ENCODE results near the gene DCBLD1. TPM values are rescaled to one million over a fixed set of nuclear protein-coding genes. Genes with fewer than 3 reads are reported as not detected.

Gene DCBLD1
- total RNA-seq, 1 donor from 2014 or later: 0.31 TPM

- no peak for ATAC-seq (ENCODE audit: low read depth)
- DNase-seq: no peak
- intact Hi-C loops (cut with micrococcal nuclease): no loop called here
- H3K36me3 Mint-ChIP-seq (ENCODE audit: low read depth): no peaks in the 10 kb centered on the region
- H3K4me1 Mint-ChIP-seq: peaks cover 17% of the 10 kb centered on the region
- no peaks in the 10 kb centered on the region for H3K9me3 Mint-ChIP-seq
- TF ChIP-seq, protein P1, sequence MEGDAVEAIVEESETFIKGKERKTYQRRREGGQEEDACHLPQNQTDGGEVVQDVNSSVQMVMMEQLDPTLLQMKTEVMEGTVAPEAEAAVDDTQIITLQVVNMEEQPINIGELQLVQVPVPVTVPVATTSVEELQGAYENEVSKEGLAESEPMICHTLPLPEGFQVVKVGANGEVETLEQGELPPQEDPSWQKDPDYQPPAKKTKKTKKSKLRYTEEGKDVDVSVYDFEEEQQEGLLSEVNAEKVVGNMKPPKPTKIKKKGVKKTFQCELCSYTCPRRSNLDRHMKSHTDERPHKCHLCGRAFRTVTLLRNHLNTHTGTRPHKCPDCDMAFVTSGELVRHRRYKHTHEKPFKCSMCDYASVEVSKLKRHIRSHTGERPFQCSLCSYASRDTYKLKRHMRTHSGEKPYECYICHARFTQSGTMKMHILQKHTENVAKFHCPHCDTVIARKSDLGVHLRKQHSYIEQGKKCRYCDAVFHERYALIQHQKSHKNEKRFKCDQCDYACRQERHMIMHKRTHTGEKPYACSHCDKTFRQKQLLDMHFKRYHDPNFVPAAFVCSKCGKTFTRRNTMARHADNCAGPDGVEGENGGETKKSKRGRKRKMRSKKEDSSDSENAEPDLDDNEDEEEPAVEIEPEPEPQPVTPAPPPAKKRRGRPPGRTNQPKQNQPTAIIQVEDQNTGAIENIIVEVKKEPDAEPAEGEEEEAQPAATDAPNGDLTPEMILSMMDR (IDR thresholded peaks at IDR 0.05): no peak
- H3K4me3 Mint-ChIP-seq: no peak overlapping the region
- no peak overlapping the region for H3K27ac Mint-ChIP-seq
- ChIA-PET POLR2A (interaction anchor here (0.7 kb wide), 1 partner anchor 13 kb away, joined by 4 read pairs; no protein-coding TSS in a partner anchor), CTCF (no interaction called here)
- peaks cover 30% of the 10 kb centered on the region for H3K27me3 Mint-ChIP-seq
These were observed 1.8 kb upstream of the DCBLD1 start for GRCh38 chr6:117480651-117481050.

DNA sequence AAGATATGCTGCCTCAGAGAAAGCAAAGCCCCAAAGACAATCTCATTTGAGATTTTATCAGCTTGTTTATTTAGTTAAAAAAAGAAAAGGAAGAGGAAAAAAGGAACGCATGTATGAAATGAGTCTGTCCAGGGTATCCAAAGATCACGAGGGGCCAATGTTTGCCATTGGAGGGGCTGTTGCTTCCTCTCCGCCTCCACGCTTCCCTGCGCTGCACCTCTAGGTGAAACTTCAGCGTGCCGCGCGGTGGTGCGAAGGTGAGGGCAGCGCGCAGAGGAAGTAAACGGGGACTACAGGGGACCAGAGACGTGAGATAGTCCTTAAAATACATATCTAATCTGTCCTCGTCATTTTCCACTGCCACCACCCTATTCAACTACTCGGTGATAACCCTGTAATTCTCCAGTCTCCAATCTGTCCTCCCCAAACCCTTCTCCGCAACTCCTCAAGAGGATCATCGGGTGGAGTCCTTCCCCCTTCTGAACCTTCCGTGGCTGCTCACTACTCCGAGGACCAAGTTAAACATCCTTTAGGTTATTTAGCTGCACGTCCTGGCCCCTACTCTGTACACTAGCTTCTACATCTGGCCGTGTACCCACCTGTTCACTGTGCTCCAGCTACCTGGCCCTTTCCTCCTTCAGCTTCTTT, 1.1 kb upstream of the DCBLD1 start:
- POLR2A ChIA-PET: interaction anchor here (0.7 kb wide), 1 partner anchor 12 kb away, joined by 4 read pairs; no protein-coding TSS in a partner anchor
- DNase-seq (no peak), ATAC-seq (ENCODE audit: low read depth) (no peak)
- CTCF ChIA-PET: no interaction called here
- Mint-ChIP-seq H3K4me1 (peaks cover 17% of the 10 kb centered on the region), H3K27me3 (peaks cover 32% of the 10 kb centered on the region), H3K4me3 (peak overlapping the region; percentile 79), H3K27ac (no peak overlapping the region), H3K36me3 (ENCODE audit: low read depth) (no peaks in the 10 kb centered on the region), H3K9me3 (no peaks in the 10 kb centered on the region)
- TF ChIP-seq, protein P1 (IDR thresholded peaks at IDR 0.05): no peak
- intact Hi-C loops (cut with micrococcal nuclease): no loop called here

- peak overlapping the region; percentile 79 for H3K4me3 Mint-ChIP-seq
- H3K4me1 Mint-ChIP-seq: peaks cover 17% of the 10 kb centered on the region
- H3K36me3 Mint-ChIP-seq (ENCODE audit: low read depth): no peaks in the 10 kb centered on the region
- H3K27ac Mint-ChIP-seq: no peak overlapping the region
- ChIA-PET POLR2A (no interaction called here), CTCF (no interaction called here)
- TF ChIP-seq, protein P1 (IDR thresholded peaks at IDR 0.05): no peak
- ATAC-seq (ENCODE audit: low read depth) (no peak), DNase-seq (no peak)
- H3K9me3 Mint-ChIP-seq: no peaks in the 10 kb centered on the region
- intact Hi-C loops (cut with micrococcal nuclease): loop anchor here (2.0 kb wide), 1 partner anchor 193 kb away; the partner anchor contains the start of gene NUS1
- peaks cover 36% of the 10 kb centered on the region for H3K27me3 Mint-ChIP-seq
These were observed 591 bp upstream of the DCBLD1 start for GRCh38 chr6:117481926-117482239.

DNA sequence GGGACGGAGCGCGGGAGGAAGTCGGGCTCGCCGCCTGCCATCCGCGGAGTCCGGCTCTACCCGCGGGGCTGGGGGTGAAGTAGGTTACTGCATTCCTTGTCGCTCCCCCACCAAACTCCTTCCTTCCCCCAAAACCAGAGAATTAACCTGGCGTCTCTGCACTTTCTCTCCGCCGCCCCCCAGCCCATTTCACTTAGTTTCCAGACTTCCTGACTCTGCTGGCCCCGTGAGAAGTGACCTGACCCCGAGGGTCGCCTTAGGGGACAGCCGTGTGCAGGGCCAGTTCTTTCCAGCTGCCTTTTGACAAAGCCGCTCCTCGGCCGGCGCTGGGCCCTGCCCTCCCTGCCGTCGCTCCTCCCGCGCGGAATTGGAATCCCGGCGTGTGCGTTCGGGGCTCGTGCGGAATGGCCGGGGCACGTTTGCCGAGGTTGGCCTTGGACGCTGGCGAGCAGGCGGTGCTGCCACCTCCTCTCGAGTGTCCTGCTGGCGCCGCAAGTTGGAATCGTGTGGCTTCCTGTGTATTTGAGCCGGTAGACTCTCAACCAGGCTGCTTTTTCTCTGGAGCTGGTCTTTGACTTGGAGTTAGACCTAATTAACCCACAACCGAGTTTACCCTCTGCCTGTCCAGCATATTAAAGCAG, 650 bp downstream of the DCBLD1 start:
- intact Hi-C loops (cut with micrococcal nuclease): loop anchor here (1.0 to 2.0 kb wide), 2 partner anchors 119 to 192 kb away; partner anchors contain the start of genes GOPC and NUS1
- Mint-ChIP-seq H3K9me3 (no peaks in the 10 kb centered on the region), H3K27me3 (peaks cover 44% of the 10 kb centered on the region), H3K36me3 (ENCODE audit: low read depth) (no peaks in the 10 kb centered on the region), H3K4me3 (peak overlapping the region; percentile 76), H3K4me1 (peaks cover 17% of the 10 kb centered on the region), H3K27ac (no peak overlapping the region)
- DNase-seq: peak; percentile 19
- no peak for ATAC-seq (ENCODE audit: low read depth)
- POLR2A ChIA-PET: no interaction called here
- CTCF ChIA-PET: no interaction called here
- TF ChIP-seq, protein P1 (IDR thresholded peaks at IDR 0.05): no peak

DNA sequence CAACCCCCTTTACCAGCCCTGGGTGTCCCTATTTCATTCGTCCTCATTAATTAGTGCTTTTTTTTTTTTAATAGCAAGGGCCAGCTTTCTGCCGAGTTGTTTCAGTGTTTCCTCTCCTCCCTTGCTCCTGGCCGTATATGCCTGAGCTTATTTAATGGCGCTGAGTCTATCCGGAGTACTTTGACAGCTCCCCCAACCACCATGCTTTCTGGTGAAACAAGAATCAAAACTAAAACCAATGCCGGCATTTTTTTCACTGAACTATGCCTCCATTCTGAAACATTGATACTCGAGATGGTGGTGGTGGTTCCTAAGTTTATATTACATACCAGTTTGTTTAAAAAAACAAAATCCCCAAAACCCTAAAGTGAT, 1.2 kb downstream of the DCBLD1 start:
- Mint-ChIP-seq H3K36me3 (ENCODE audit: low read depth) (no peaks in the 10 kb centered on the region), H3K27me3 (peaks cover 42% of the 10 kb centered on the region), H3K9me3 (no peaks in the 10 kb centered on the region), H3K27ac (no peak overlapping the region), H3K4me1 (peaks cover 17% of the 10 kb centered on the region), H3K4me3 (peak overlapping the region; percentile 76)
- ATAC-seq (ENCODE audit: low read depth) (no peak), DNase-seq (no peak)
- TF ChIP-seq, protein P1 (IDR thresholded peaks at IDR 0.05): no peak
- POLR2A ChIA-PET: no interaction called here
- intact Hi-C loops (cut with micrococcal nuclease): loop anchor here (1.0 to 2.0 kb wide), 2 partner anchors 119 to 191 kb away; partner anchors contain the start of genes GOPC and NUS1
- CTCF ChIA-PET: no interaction called here

Measured in activated B cell treated with CpG ODN at 0.5 μM for 24 hours (primary cell).